GM19455 (cell line): ENCODE data around the gene BABAM2.

Source experiments
- ATAC-seq: cut with Tn5 transposase; IDR thresholded peaks from one replicate; pipeline ENCODE4 v1.9.1; 2021; ENCODE audit not compliant: unreplicated experiment

BABAM2 gene

GRCh38 chr2:28296904-28297303 is 406.4 kb downstream of the BABAM2 start:
- ATAC-seq: no peak

- no peak for ATAC-seq
Measured at GRCh38 chr2:28297531-28297930, 407.0 kb downstream of the BABAM2 start.

DNA sequence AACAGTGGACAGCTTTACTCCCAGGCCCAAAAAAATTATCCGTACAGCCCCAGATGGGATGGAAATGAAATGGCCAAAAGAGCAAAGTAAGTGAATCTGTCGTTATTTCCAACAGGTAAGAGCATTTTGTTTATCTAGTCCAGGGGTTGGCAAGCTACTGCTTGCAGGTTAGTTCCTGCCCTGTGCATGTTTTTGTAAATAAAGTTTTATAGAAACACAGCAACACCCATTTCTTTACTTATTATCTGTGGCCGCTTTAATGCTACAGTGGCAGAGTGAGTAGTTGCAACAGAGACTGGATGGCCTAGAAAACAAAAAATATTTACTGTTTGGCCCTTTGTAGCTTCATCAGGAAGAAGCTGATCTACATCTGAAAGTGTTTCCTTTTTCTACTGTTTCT is 407.9 kb downstream of the BABAM2 start:
- ATAC-seq: no peak

GRCh38 chr2:28300485-28301341 is 410.2 kb downstream of the BABAM2 start:
- no peak for ATAC-seq

DNA sequence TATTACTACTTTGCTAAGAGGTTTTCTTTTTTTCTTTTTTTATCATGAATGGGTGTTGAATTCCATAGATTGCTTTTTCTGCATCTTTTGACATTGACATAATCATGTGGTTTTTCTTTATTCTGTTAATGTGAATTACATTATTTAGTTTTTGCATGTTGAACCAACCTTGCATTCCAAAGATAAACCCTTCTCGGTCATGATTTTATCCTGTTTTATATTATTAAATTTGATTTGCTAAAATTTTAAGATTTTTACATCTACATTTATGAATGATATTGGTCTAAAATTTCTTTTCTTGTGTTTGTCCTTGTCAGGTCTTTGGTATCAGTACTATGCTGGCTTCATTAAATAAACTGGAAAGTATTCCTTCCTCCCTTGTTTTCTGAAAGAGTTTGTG is 414.7 kb downstream of the BABAM2 start:
- no peak for ATAC-seq

- ATAC-seq: no peak
Measured at GRCh38 chr2:28310107-28310506, 419.6 kb downstream of the BABAM2 start.

DNA sequence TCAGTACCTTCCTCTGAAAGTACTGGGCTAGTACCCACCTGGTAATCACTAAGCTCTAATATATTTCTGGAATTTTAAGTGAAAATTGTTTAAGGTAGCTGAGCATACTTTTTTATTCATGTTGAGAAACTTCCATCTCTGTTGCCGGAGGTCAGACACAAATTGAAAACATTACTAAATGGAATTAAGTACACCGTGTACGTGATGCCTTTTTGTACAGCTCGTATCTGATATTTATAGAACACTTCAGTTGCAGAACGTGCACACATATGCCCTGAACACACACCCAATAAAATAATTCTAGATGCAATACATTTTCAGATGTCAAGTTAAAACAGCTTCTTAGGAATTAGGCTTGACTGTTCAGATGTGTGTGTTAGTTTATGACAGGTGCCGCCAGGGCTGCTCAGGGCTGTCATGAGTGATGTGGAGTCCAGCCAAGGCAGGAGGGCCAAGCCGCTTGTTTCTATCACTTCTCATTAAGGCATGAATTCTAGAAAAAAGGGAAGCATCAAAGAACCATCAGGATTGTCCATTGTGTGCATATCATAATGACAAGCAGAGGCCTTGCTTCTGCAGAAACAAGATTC is 421.2 kb downstream of the BABAM2 start:
- ATAC-seq: no peak

- no peak for ATAC-seq
Measured at GRCh38 chr2:28312307-28313219, 422.0 kb downstream of the BABAM2 start.

- no peak for ATAC-seq
Measured at GRCh38 chr2:28313220-28313784, 422.8 kb downstream of the BABAM2 start.

GRCh38 chr2:28314968-28315367 is 424.4 kb downstream of the BABAM2 start:
- ATAC-seq: no peak

DNA sequence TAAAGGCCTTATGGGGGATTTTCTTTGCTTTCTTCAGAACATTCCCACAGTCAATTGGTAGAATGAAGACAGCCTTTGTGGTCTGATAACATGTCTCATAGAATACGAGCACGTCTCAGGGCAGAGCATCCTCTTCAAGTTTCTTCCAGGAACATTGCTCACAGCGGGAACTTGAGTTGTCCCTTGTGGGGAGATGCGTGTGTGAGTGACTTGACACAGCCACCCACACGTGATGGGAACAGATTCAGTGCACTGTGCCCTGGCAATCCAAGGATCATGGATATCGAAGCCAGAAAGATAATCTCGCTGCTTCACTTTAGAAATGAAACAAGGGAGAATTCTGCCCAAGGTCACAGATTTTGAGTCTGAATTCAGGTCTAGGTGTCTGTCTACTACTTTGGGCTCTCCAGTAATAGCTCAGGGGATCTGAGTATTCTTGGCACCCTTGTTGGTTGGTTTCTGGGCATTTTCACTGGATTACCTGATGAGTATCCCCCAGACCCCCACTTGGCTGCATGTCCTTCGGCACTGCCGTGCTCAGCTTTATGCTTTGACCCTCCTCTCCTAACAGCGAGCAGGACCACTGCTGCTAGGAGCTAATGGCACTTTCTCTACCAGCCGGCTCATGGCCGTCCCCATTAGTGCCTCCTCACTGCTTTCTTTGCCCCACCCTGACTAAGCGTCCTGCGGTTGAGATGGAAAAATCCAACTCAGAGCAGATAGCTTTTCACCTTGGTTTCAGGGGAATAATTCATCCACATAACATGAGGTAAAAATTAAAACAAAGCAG is 426.2 kb downstream of the BABAM2 start:
- no peak for ATAC-seq

GRCh38 chr2:28317390-28317789 is 426.9 kb downstream of the BABAM2 start:
- ATAC-seq: no peak

DNA sequence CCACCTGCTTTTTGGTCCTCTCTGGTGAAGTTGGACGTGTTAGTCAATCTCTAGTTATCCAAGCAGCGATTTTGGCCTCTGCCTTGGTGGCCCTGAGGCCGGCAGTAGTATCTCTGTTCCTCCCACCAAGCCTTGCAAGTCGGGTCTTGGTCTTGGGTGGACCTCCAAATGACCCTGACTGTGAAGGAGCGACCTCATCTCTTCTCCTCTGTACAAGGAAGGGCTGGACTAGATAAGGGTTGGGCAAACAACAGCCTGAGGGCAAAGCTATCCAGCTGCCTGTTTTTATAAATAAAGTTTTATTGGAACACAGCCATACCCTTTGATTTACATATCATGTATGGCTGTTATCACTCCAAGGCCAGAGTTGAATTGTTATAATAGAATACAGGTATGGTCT is 427.5 kb downstream of the BABAM2 start:
- no peak for ATAC-seq

DNA sequence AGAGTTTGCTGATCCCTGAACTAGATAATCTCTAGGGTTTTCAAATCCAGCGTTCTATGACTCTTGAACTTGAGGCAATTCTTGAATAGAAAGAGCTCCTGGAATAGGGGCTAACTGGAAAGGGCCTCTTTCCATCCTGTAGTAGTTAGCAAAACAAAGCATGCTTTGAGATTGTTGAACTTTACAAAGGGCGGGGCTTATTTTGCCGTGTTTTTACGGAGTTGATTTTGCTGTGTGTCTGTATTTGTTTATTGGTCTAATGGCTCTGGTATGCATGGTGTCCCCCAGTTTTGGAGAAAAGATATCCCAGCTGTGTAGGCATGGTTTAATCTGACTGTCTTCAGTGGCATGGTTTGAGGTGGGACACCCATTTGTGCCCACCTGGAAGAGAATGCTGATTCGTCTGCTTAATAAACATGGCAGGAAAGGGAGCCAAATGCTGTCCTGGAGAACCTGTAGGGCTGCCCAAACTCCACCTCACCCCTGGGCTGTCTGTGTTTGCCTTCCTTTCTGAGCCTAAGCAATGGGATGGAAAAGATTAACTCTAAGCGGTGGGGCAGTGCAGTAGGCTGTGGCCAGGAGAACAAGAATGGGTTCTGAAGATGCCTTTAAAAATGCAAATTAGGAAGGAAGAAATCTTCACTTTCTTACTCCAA is 428.1 kb downstream of the BABAM2 start:
- ATAC-seq: no peak

DNA sequence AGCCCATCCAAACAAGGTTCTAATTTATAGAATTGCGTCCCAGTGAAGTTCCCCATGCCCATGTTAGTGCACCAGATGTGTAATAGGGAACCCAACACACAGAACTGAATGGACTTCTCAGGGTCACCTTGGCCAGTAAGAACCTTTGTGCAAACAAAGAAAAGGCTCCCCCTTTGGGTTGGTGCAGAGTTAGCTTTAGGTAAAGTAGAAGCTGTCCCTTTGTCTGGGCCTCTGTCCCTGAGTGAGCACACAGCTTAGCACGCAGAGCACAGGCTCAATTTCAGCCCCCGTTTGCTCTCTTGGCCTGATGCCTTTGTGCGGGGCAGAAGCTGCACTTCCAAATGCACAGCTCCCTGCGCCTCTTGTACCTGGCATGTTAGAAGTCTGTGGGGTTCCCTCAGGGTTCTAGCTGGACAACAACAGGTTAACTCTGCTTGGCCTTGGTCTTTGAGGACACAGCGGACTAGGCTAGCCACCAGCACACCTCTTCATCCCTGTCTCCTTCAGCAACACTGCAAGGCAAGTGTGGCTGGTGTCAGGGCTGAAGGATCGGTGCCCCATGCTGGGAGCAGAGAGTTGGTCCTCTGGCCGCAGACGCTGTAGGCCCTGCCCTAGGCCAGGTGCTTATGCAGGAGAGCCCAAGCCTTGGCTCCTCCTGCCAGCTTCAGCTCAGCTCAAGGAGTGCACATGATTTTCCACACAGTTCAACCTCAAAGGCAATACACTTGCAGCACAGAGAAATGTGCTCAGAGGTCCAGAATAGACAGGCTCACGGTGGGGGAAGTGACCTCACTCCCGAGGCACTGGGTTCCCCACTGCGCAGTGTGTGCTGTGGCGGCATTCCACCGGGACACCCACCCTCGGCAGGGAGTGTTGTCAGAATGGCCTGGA is 428.8 kb downstream of the BABAM2 start:
- ATAC-seq: no peak

DNA sequence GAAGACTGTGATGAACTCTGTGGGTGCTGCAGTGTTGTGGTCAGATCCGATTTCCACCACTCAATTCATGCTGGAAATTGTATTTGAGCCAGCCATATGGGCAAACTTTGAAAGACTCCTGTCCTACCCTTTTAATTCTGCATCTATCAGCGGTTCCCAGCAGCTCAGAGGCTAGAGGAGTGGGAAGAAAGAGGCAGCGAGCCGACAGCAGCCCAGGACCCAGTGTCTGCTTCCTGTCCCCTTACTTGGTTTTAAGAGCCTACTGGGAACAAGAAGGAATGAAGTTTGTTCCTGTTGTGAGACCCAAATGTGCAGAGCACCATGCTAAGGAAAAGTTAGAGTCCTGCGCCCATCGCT is 429.5 kb downstream of the BABAM2 start:
- no peak for ATAC-seq

GRCh38 chr2:28320371-28320770 is 429.8 kb downstream of the BABAM2 start:
- no peak for ATAC-seq

- ATAC-seq: no peak
Measured at GRCh38 chr2:28321426-28321825, 430.9 kb downstream of the BABAM2 start.

DNA sequence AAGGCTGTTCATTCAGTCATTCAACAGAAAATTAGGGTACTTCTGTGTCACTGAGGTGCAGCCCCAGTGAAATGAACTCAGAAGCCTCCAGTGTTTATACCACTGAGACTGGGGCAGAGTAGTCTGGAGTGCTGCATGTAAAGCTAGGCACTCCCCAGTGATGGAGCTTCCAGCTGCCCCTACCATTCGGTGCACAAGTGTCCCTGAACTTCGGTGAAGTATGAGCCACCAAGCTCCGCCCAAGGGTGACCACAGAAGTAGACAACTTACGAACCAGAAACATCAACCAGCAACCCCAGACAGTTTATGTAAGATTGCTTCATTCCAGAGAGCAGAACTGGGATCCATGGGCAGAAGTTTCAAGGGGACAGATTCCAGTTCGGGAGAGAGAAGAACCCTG is 431.5 kb downstream of the BABAM2 start:
- no peak for ATAC-seq
